Measurements from ENCODE around the gene ADORA2A.
"Not testable (repeated sequence)": the region's sequence is repeated elsewhere in the genome, so short reads cannot be mapped to it uniquely, and the experiment has no call there.

The ADORA2A gene

GRCh38 chr22:24482998-24483397 is 55.6 kb downstream of the ADORA2A start:
- no peak for DNase-seq (ENCODE audit: extremely low read depth in 1 of 2, low read depth in 1 of 2)

GRCh38 chr22:24483976-24484545 is 56.7 kb downstream of the ADORA2A start:
- no peak for DNase-seq (ENCODE audit: extremely low read depth in 1 of 2, low read depth in 1 of 2)

- DNase-seq (ENCODE audit: extremely low read depth in 1 of 2, low read depth in 1 of 2): no peak
These were observed 57.8 kb downstream of the ADORA2A start for GRCh38 chr22:24485170-24485569.

- no peak for DNase-seq (ENCODE audit: extremely low read depth in 1 of 2, low read depth in 1 of 2)
These were observed 58.2 kb downstream of the ADORA2A start for GRCh38 chr22:24485608-24486007.

GRCh38 chr22:24486501-24486921 is 59.1 kb downstream of the ADORA2A start:
- peak in 1 of 2 donors; percentile 33 for DNase-seq (ENCODE audit: extremely low read depth in 1 of 2, low read depth in 1 of 2)

GRCh38 chr22:24489011-24489410 is 61.6 kb downstream of the ADORA2A start:
- DNase-seq (ENCODE audit: extremely low read depth in 1 of 2, low read depth in 1 of 2): no peak

- not testable (repeated sequence) for DNase-seq (ENCODE audit: extremely low read depth in 1 of 2, low read depth in 1 of 2)
These were observed 62.0 kb downstream of the ADORA2A start for GRCh38 chr22:24489434-24489833.
